Measurements from ENCODE around the gene JAGN1. TPM values are rescaled to one million over a fixed set of nuclear protein-coding genes. Genes with fewer than 3 reads are reported as not detected.

Gene JAGN1
- total and polyA plus RNA-seq, 2 of the 8 experiments (the other 6 are each of a cell fraction or from before 2014, with no cell fraction given): 26.9 to 51.6 TPM

- TF ChIP-seq SAP30 (IDR thresholded peaks at IDR 0.05; ENCODE audit: insufficient read depth, insufficient replicate concordance, low read length) (no peak), EGR1 (IDR thresholded peaks at IDR 0.05; ENCODE audit: borderline replicate concordance, low read depth, low read length) (no peak), KDM5A (IDR thresholded peaks at IDR 0.05; ENCODE audit: low read length) (no peak), GABPA (IDR thresholded peaks at IDR 0.05; ENCODE audit: borderline replicate concordance, insufficient read depth, low read length) (no peak)
These were observed 23.8 kb upstream of the JAGN1 start (continued) for GRCh38 chr3:9866639-9867038.
